A172 (cell line): ENCODE results near the gene SESN3. TPM values are rescaled to one million over a fixed set of nuclear protein-coding genes. Genes with fewer than 3 reads are reported as not detected.
"Not testable (repeated sequence)": the region's sequence is repeated elsewhere in the genome, so short reads cannot be mapped to it uniquely, and the experiment has no call there.

Experiments used
- DNase-seq: peaks from one replicate; pipeline ENCODE4 v3.0.0-alpha.2; 2015; ENCODE audit warnings: low spot score
- total RNA-seq: library from RNA; depleted of rRNA; stranded (reverse); fragments of >200 nt; shearing (Covaris generic); gene quantifications from 2 replicates; pipeline ENCODE4 v1.2.3, GENCODE V29; 2014

The SESN3 gene
- total RNA-seq, 1 experiment from 2014 or later = not detected

- DNase-seq = no peak
These were observed 77.2 kb downstream of the SESN3 start for GRCh38 chr11:95153857-95154246.

GRCh38 chr11:95152876-95153856, 77.8 kb downstream of the SESN3 start:
- DNase-seq = no peak

DNA sequence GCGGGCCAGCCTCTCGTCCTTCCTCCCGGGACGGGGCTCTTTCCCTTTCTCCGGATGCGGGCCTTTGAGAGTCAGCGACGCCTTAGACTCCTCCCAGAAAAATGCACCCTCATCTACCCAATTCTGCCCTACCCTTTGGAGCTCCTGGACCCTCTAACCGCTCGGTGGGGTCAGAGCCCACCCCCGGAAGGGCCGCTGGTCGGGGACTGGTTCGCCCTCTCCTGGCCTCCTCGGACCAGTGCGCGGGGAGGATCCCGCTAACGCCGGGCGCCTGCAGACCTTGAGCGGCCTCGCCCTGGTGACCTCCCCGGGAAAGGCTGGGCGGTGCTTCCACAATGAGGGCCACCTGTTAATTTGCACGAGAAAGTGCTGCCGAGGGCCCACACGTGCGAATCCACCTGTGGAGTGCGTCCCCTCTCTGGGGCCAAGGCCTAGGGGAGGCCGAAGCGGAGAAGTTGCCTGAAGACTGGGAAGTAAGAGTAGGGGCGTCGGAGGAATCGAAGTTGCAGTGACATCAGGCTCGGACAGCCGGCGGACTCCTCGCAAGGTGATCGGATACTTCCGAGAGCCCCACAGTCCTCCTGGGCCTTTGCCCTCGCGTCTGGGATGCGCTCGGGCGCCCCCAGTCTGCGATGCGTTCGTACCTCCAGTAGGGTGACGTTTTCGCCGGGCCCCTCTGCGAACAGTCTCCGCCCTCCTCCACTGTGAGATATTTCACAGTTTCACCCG, 79.9 kb downstream of the SESN3 start:
- peak; percentile 54 for DNase-seq

DNA sequence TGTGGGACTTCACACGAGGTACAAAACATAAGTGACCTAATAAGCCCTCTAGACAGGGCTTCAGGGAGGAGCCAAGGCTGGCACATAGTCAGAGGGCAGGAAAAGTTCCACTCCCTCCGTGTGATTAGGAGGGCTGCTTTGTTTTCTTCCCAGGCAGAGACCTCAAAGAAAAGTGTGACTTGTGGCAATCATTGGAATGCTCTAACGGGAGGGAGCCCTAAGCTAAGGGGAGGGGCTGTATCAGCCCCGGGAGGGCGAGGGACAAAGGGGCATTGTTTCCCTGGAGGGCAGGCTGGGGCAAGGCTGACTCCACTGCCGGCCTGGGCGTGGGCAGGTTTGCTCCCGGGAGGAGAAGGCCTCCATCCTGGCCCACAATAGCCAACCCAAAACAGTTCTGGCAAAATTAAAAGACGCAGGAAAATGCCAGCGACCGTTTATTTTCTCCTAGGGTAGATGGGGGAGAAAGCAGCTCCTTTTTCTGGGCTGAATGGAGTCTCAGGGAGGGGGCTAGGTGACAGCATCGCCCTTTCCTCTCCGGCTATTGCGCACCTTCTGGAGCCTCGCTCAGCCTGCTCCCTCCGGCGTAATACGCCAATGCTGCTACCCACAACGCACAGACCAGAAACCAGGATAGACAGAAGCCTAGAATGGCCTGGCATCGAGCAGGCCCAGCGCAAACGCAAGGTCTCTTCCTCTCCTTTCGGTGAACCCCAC, 81.2 kb downstream of the SESN3 start:
- peak; percentile 39 for DNase-seq

GRCh38 chr11:95148938-95149337, 82.1 kb downstream of the SESN3 start:
- no peak for DNase-seq

GRCh38 chr11:95148406-95148805, 82.6 kb downstream of the SESN3 start:
- no peak for DNase-seq

- DNase-seq = peak; percentile 82
These were observed 83.6 kb downstream of the SESN3 start for GRCh38 chr11:95147364-95147905.

DNA sequence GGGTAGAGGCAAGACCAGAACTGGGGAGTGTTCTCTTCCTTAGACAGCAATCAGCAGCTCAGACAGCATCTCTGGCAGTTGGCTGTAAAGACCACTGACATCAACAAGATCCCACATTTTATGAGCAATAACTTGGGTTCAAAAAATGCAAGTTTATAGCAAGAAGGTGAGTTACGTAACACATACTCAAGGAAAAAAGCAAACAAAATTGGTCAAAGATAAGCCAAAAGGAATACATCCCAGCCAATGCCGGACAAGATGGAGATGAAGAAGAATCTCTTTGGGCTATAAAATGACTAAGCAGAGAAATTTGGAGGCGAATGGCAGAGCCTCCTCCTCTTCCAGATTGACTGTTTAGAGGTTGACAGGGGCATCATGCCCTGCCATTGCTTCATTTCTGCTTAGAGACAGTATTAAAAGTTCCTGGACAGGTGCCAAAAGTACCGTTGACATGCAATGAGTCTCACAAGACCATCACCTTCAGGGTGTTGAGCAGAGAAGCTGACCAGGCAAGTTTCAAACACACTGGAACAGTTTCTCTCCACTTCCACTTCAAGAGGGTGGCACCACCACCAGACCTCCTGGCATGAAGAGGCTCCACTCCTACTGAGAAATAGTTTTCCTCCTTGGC, 85.5 kb downstream of the SESN3 start:
- DNase-seq = no peak

DNA sequence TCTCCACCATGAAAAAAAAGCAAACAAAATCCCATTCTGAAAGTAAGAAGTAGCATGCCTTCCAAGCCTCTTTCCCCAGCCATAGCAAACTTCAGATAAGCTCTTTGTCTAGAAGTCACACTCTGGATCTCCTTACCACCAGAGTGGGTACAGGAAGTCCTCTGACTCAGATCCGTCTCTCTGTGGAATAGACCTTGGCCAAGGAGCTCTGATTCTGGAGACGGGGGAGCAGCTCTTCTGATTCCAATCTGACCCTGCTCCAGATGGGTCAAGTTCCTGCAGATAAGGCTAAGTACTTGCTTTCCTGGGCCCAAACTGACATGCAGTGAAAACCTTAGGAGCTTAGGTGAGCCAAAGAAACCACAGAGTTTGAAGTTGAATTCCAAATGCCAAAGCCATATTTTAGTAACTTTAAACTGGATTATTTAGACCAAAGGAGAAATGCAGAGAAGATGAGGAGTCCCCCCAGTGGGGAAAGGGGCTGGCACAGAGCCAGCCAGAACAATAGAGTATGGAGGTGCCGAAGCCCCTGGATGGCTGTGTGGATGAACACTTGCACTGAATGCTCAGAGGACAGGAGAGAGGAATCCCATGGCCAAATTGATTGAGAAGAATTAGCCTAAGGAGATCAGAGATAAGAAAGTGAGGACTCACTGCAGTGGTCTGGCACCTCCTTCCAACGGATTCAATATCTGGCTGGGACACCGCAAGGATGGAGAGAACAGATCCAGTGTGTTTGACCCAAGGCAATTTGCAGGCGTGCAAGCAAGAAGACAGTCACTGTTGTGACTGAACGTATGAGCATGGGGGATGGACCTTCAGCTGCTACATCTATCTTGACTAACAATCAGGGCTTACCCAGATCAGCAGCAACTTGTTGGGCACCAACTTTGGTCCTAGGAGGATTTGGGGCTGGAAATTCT, 86.4 kb downstream of the SESN3 start:
- DNase-seq = no peak

DNA sequence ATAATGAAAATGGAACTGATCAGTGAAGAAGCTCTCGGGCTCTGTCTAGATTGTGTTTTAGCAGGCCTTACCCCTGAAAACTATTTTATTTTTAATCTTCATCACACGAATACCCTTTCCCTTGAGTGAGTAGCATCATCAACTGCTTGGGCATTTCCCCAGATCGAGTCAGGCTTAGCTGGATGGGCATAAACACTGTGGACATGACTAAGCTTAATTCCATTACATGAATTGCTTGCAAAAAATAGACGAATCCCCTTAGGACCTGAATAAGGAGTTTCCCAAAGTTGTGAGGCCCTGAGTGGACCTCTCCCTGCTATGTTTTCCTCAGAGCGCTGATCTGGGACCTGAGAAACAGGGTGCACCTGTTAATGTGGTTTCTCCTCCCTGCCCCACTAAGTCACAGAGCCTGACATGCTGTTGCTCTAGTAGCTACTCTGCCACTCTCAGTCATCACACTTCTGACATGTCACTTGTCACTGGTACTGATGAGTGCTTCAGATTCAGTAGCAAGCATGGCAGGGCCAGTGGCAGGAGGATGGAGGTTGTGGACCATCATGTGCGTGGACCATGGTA, 87.8 kb downstream of the SESN3 start:
- no peak for DNase-seq

DNA sequence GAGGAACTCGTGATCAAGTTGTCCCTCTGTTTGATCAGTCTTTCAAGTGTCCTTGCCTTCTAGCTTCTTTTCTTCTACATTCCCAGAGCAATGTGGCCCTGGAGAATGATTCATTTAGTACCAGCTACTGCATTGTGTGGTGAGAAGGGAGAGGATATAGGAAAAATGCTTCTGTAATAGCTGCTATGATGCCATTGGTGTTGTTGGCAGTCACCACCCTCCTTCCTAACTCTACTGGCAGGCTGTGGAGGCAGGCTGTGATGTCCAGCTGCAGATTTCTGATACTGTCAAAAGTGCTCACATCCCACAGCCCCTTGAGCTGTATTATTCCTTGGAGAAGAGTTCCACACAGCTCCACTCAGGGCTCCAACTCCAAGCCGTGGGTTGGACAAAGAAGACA, 88.6 kb downstream of the SESN3 start:
- DNase-seq = no peak

- no peak for DNase-seq
These were observed 90.5 kb downstream of the SESN3 start for GRCh38 chr11:95140397-95141033.

DNA sequence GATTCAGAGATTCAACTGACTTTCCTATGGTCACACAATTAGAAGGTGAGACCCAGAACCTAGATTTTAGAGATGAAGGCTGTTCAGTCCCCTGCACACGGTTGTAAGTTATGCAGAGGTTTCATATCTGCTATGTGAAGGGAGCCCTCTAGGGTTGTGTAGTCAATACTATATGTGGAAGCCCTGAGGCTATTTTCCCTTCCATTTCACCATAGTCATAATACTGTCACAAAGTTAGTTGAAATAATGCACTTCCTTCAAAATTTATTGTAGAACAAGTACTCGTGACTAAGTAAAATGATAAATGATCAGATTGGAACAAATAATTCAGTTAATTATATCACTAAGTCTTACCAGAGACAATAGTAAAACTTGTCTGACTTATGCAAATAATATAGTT, 92.6 kb downstream of the SESN3 start:
- no peak for DNase-seq

DNA sequence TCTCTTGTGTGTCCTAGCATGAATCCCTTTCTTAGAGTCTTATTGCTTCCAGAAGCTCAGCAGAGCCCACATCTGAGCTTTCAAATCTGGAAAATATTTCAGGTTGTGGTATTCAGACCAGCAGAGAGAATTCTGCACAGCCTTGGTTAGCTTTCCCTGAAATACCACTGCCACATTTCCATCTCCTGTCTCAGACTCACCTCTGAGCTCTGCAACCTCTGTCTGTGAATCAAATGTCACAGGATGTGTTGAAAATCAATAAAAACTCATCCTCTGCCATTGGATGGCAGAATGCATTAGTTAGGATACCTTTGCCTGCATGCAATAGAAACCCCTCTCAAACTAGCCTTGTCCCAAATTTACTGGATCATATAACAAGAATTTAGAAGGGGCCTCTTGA, 93.7 kb downstream of the SESN3 start:
- no peak for DNase-seq

- DNase-seq = not testable (repeated sequence)
These were observed 94.3 kb downstream of the SESN3 start for GRCh38 chr11:95136747-95137146.

DNA sequence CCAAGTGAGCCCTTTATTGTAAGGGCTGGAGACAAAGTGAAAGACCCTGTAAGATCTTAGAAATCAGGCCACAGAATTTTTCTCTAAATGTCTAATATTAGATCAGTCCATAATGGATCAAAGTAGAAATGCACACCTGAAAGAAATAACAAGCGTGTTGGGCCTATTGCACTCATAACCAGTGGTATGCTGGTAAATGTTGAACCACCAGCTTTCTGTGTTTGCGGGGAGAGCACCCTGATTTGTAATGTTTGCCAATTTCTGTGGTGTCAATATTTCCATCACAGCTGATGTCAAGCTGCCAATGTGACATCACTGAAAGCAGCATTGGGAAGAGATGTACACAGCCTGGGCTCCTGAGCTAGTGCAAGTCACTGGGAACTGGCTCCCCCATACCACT, 95.1 kb downstream of the SESN3 start:
- DNase-seq = no peak

DNA sequence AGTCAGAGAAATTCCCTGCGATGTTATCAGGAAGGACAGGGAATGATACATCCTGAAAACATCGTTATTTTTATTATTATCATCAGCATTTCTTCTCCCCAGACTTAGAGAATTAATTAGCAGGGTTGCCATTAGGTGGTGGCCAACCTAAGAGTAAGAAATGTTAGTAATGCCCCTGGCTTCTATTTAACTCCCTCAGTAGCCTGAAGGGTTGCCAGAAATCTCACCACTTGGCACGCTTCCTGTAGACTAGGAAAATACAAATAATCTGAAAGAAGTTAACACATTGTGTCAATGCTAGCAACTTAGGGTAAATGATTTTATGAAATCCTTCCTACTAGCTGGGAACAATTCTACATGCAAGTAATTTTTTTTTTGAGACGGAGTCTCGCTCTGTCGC, 95.8 kb downstream of the SESN3 start:
- DNase-seq = no peak

DNA sequence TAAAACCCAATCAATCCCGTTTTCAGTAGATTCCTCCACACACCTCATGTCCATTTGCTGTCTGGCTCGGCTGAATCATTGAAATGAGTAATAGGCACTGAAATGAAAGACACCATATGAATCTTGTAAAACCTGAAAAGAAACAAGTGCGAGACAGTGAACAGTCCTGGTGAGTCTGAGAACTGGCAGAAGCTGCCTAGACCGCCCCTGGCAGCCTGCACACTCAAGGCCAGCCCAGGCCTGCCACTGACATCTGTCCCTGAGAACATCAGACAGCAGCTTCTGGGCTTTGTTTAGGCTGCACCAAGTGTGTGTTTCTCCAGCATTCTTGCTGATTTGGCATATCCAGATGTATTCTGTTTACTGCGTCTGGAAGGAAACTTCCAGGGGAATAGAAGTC, 96.5 kb downstream of the SESN3 start:
- peak; percentile 35 for DNase-seq

- no peak for DNase-seq
These were observed 98.0 kb downstream of the SESN3 start for GRCh38 chr11:95132956-95133355.

DNA sequence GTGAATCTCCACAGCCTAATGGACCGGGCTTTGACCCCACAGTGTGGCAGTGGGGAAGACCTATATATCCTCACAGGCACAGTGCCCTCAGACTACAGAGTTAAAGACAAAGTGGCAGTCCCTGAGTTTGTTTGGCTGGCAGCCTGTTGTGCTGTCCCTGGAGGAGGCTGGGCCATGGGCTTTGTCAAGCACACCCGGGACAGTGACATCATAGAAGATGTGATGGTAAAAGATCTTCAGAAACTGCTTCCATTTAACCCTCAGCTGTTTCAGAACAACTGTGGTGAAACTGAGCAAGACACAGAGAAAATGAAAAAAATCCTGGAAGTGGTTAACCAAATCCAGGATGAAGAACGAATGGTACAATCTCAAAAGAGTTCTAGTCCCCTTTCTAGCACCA, 102.4 kb downstream of the SESN3 start:
- no peak for DNase-seq
